ENCODE results near the gene TUBG2.

Gene TUBG2

DNA sequence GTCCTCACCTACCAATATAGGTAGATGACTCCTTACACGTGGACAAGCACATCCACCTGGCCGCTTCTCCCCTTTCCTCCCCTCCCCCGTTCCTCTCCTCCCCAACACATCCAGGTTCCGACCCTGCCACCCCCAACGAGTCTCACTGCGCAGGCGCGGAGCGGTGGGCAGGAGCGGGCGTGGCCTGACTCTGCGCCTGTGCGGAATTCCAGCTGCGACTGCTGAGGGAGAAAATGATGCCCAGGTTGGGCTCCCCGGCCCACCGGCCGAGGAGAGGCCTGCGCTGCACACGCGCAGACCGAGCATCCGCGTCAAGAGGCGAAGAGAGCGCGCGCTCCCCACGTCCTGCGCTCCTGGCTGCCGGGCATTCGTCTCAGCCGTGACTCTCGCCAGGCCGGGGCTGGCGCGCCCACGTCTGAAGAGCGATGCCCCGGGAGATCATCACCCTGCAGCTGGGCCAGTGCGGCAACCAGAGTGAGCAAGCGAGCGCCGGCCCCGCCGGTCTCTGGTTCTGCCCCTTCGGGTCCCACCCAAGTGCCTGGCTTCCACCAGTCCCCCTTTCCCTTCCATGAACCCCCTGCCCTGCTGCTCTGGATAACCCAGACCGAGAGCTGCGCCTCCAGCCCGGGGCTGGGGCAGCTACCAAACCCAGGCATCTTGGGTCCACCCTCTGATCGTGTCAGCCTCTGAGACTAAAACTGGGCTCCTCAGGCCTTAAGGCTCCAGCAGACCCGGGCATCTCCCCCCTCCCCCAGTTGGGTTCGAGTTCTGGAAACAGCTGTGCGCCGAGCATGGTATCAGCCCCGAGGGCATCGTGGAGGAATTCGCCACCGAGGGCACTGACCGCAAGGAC lies at the start of gene TUBG2:
TUBG2 (plus strand) TSS at position 206 of the 853 bp plus-strand sequence; CDS start at position 426, 220 bp downstream.
- no peak for TF ChIP-seq ARNTL (CRISPR knock-in tag; IDR thresholded peaks at IDR 0.05; ENCODE audit: borderline replicate concordance, low read depth)
- no peak for TF ChIP-seq CSDC2 (CRISPR knock-in tag; IDR thresholded peaks at IDR 0.05)
- no peak for TF ChIP-seq ISL1 (CRISPR knock-in tag; IDR thresholded peaks at IDR 0.05)
- no peak for TF ChIP-seq TOX (CRISPR knock-in tag; IDR thresholded peaks at IDR 0.05; ENCODE audit: borderline replicate concordance)
- TF ChIP-seq GLIS3 (CRISPR knock-in tag; IDR thresholded peaks at IDR 0.05) = no peak
- no peak for TF ChIP-seq ZNF565 (CRISPR knock-in tag; conservative IDR thresholded peaks at IDR 0.05; ENCODE audit: low read depth)
- TF ChIP-seq PATZ1 (CRISPR knock-in tag; IDR thresholded peaks at IDR 0.05; ENCODE audit: borderline replicate concordance) = no peak
- no peak for TF ChIP-seq ZNF70 (CRISPR knock-in tag; IDR thresholded peaks at IDR 0.05)
- TF ChIP-seq CREB5 (CRISPR knock-in tag; IDR thresholded peaks at IDR 0.05; ENCODE audit: low read depth) = no peak
- no peak for TF ChIP-seq OSR1 (CRISPR knock-in tag; IDR thresholded peaks at IDR 0.05)
- TF ChIP-seq ZNF8 (CRISPR knock-in tag; IDR thresholded peaks at IDR 0.05) = no peak
- no peak for TF ChIP-seq ESRRG (CRISPR knock-in tag; IDR thresholded peaks at IDR 0.05)
- TF ChIP-seq ZFP30 (CRISPR knock-in tag; IDR thresholded peaks at IDR 0.05) = no peak
- peak; percentile 91 for ATAC-seq

DNA sequence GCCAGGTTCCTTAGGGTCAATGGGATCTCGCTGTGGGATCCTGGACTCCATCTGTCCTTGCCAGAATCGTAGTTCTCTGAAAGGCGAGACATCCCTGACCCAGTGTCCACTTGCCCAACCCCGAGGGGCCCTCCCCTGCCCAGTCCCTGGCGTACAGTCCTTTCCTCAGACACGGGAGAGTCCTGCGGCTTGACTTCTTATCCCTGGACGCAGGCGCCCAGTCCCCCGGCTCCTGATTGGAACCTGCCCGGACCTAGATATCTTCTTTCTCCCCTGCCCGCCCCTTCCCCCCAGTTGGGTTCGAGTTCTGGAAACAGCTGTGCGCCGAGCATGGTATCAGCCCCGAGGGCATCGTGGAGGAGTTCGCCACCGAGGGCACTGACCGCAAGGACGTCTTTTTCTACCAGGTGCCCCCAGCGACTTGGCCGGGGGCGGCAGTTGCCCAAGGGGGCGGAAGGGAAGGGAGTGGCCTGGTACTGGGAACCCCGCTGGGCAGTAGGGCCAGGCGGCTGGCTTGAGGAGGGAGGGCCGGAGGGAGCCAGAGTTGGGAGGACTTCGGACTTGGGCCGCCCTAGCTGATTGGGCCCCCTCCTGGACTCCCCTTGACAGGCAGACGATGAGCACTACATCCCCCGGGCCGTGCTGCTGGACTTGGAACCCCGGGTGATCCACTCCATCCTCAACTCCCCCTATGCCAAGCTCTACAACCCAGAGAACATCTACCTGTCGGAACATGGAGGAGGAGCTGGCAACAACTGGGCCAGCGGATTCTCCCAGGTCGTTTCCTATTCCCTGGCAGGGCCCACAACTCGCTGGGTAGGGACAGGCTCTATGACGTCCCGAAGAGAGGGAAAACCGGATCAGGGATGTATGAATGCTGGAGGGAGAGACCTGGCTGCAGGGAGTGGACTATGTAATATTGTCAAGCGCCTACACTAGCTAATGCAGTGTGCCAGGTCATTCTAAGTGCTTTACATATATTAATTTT lies 49.0 kb upstream of the TUBG2 start:
- peak; percentile 57 for ATAC-seq

DNA sequence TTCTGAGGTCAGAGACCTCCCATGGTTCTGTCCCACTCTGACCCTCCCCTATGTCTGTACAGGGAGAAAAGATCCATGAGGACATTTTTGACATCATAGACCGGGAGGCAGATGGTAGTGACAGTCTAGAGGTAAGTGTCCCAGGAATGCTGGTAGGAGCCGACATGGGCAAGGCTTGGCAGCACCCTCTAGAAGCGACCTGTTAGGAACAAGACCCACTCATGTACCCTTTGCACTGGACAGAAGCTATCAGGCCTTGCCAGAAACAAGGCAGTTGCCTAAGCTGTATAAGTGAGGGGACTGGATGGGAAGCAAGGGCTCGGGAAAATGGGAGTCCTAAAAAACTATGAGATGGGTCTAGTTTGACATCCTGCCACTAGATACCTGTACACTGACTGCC lies 47.1 kb upstream of the TUBG2 start:
- TF ChIP-seq, protein P1, sequence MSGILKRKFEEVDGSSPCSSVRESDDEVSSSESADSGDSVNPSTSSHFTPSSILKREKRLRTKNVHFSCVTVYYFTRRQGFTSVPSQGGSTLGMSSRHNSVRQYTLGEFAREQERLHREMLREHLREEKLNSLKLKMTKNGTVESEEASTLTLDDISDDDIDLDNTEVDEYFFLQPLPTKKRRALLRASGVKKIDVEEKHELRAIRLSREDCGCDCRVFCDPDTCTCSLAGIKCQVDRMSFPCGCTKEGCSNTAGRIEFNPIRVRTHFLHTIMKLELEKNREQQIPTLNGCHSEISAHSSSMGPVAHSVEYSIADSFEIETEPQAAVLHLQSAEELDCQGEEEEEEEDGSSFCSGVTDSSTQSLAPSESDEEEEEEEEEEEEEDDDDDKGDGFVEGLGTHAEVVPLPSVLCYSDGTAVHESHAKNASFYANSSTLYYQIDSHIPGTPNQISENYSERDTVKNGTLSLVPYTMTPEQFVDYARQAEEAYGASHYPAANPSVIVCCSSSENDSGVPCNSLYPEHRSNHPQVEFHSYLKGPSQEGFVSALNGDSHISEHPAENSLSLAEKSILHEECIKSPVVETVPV (CRISPR knock-in tag; IDR thresholded peaks at IDR 0.05) = no peak
- TF ChIP-seq TOX (CRISPR knock-in tag; IDR thresholded peaks at IDR 0.05; ENCODE audit: borderline replicate concordance) (no peak), TSHZ2 (CRISPR knock-in tag; IDR thresholded peaks at IDR 0.05) (no peak), ARNTL (CRISPR knock-in tag; IDR thresholded peaks at IDR 0.05; ENCODE audit: borderline replicate concordance, low read depth) (no peak), RARB (CRISPR knock-in tag; IDR thresholded peaks at IDR 0.05) (no peak), ZNF70 (CRISPR knock-in tag; IDR thresholded peaks at IDR 0.05) (no peak), PATZ1 (CRISPR knock-in tag; IDR thresholded peaks at IDR 0.05; ENCODE audit: borderline replicate concordance) (no peak), POU6F1 (CRISPR knock-in tag; IDR thresholded peaks at IDR 0.05; ENCODE audit: borderline replicate concordance, low read depth) (no peak), ZNF8 (CRISPR knock-in tag; IDR thresholded peaks at IDR 0.05) (no peak), ZC3H10 (CRISPR knock-in tag; IDR thresholded peaks at IDR 0.05) (no peak), SNAI2 (CRISPR knock-in tag; IDR thresholded peaks at IDR 0.05) (no peak), ISL1 (CRISPR knock-in tag; IDR thresholded peaks at IDR 0.05) (no peak), CSDC2 (CRISPR knock-in tag; IDR thresholded peaks at IDR 0.05) (no peak), ZFP3 (CRISPR knock-in tag; IDR thresholded peaks at IDR 0.05) (no peak), ZNF565 (CRISPR knock-in tag; conservative IDR thresholded peaks at IDR 0.05; ENCODE audit: low read depth) (no peak), GLIS3 (CRISPR knock-in tag; IDR thresholded peaks at IDR 0.05) (no peak), TCF4 (CRISPR knock-in tag; IDR thresholded peaks at IDR 0.05; ENCODE audit: borderline replicate concordance) (no peak), CREB5 (CRISPR knock-in tag; IDR thresholded peaks at IDR 0.05; ENCODE audit: low read depth) (no peak), OSR1 (CRISPR knock-in tag; IDR thresholded peaks at IDR 0.05) (no peak), PPARA (CRISPR knock-in tag; IDR thresholded peaks at IDR 0.05; ENCODE audit: borderline replicate concordance) (no peak)
- no peak for ATAC-seq
